Activated CD4-positive, alpha-beta T cell treated with anti-CD3 and anti-CD28 coated beads, Interleukin-2, amount 50 U/mL, for 24 hours (primary cell): Measurements from ENCODE around the gene ALAS1.
A peak's percentile ranks its signal among the peaks of the same experiment; 100 is the strongest.

Experiments used
- DNase-seq, 2 donors: peaks; one replicate each; pipeline ENCODE4 v3.0.0-alpha.2; 2020; ENCODE audit warnings: low read depth in 1 of 2, low spot score in 1 of 2

The ALAS1 gene

GRCh38 chr3:52248816-52249547 is 51.0 kb downstream of the ALAS1 start:
- DNase-seq: no peak

GRCh38 chr3:52249683-52250082 is 51.7 kb downstream of the ALAS1 start:
- no peak for DNase-seq

GRCh38 chr3:52250122-52250521 is 52.2 kb downstream of the ALAS1 start:
- DNase-seq: no peak

- peak in 1 of 2 donors; percentile 64 for DNase-seq
These were observed 55.6 kb downstream of the ALAS1 start for GRCh38 chr3:52253314-52254304.

GRCh38 chr3:52254608-52255007 is 56.6 kb downstream of the ALAS1 start:
- DNase-seq: no peak

GRCh38 chr3:52256159-52256558 is 58.2 kb downstream of the ALAS1 start:
- no peak for DNase-seq

GRCh38 chr3:52256622-52257021 is 58.7 kb downstream of the ALAS1 start:
- DNase-seq: no peak

- DNase-seq: no peak
These were observed 60.0 kb downstream of the ALAS1 start for GRCh38 chr3:52257911-52258310.

GRCh38 chr3:52259035-52259434 is 61.1 kb downstream of the ALAS1 start:
- no peak for DNase-seq

- DNase-seq: no peak
These were observed 61.5 kb downstream of the ALAS1 start for GRCh38 chr3:52259448-52259847.

GRCh38 chr3:52262447-52262846 is 64.5 kb downstream of the ALAS1 start:
- no peak for DNase-seq
